Muscle of back (tissue), 11 donors: ENCODE measurements around the gene PCDH19. TPM values are rescaled to one million over a fixed set of nuclear protein-coding genes. Genes with fewer than 3 reads are reported as not detected.

ENCODE experiments used
- DNase-seq, 3 donors: peaks; one replicate each; pipeline versions ENCODE4 v3.0.0 to v3.0.0-alpha.2; 2013
- polyA plus RNA-seq, 10 donors: library from polyadenylated mRNA; unstranded; fragments of 120-200 nt; gene quantifications; one replicate each; pipeline ENCODE4 v1.2.1, GENCODE V29; 2013; ENCODE audit not compliant: insufficient read length in 10 of 10

Gene PCDH19
- polyA plus RNA-seq, 10 donors = 3.6 to 7.7 (median 4.8) TPM

DNA sequence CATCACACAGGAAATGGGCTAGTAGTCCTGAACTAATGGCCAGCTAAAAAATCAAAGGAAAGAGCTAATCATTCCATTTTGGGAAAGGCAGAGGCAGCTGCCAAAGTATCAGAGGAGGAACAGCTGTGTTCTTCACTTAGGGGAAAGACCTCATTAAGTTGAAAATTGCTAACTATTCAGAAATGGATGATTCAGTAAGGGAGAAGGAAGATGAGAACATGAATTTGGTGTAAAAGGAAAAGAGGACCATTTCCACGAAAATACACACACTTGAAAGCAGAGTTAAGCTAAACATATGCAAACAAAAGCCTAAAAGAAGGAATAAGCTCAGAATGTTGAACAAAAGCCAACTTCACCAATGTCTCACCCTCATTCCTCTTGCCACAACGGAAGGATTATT, 90.4 kb downstream of the PCDH19 start:
- no peak for DNase-seq

- DNase-seq = no peak
Measured at GRCh38 chrX:100316987-100317386, 93.1 kb downstream of the PCDH19 start.

DNA sequence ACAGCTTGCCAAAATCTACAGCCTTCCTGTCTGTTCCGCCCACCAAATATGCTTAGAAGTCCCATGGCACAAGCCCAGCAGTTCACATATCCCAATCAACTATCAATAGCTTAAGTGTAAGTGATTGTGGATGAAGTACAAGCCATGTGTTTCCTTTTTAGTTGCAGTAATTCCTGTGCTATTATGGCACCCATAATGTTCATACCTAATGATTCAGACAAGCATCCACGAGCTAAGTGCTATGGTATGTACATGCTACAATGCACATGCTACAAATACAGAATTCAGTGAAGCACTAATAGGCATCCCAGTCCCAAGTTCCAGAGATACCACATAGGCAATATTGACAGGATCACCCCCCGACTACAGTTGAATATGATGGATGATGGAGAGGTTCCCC, 94.5 kb downstream of the PCDH19 start:
- no peak for DNase-seq

- no peak for DNase-seq
Measured at GRCh38 chrX:100299559-100299958, 110.5 kb downstream of the PCDH19 start.

DNA sequence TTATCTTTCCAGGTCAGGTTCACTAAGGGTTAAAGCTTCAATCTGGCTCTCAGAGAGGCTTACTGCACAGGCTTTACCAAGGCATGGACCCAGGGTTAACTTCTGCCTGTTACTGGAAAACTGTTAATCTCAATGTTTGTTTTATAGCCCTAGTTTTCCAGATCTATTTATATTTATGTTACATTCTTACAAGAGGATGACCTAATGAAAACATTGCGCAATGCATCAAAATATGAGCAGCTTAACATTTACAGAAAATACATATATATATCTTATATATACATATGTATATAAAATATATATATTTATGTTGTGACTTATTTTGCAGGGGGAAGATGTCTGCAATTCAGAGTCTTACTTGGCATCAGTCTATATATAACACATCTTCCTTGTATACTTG, 112.3 kb downstream of the PCDH19 start:
- DNase-seq = no peak

GRCh38 chrX:100296183-100296753, 113.8 kb downstream of the PCDH19 start:
- no peak for DNase-seq

DNA sequence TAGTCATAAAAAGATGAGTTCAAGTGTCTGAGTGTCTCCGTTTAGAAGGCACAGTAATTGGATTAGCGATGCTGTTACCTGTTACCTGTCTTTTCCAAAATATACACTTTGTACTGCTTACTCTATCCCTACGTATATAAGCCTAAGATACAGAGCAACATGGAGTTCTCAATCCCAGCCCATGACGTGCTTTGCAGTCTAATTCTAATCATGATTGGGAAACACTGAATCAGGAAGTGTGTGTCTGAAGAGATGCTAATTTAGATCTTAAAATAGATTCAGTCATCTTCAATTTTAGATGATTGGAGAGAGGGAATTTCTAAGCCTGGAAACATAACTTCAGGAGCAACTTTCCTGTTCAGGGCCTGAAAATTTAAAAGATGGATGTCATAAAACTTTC, 115.1 kb downstream of the PCDH19 start:
- no peak for DNase-seq

DNA sequence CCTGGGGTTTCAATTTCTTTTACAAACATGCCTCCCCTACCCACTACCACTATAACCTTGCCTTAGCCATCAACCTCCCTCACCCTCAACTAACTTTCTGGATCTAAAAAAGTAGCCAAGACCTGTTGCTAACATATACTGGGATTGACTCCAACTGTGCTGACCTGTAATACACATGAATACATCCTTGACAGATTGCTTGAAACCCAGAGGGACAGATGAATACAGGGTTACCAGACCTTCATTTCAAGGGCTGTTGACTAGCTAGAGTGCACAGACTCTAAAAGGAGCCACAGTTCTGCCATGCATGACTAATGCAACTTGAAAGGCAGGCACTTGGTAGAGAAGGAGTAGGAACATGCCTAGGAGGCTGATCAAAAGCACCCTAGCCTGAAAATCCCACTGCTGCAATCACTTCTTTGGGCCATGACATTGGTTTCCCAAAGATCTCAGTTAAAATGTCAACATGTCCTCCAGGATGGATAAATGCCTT, 121.0 kb downstream of the PCDH19 start:
- DNase-seq = no peak

- no peak for DNase-seq
Measured at GRCh38 chrX:100277231-100277630, 132.8 kb downstream of the PCDH19 start.

- no peak for DNase-seq
Measured at GRCh38 chrX:100274916-100275315, 135.2 kb downstream of the PCDH19 start.

GRCh38 chrX:100265179-100265578, 144.9 kb downstream of the PCDH19 start:
- no peak for DNase-seq

GRCh38 chrX:100264200-100264599, 145.9 kb downstream of the PCDH19 start:
- DNase-seq = no peak

- DNase-seq = no peak
Measured at GRCh38 chrX:100263650-100264049, 146.4 kb downstream of the PCDH19 start.

- no peak for DNase-seq
Measured at GRCh38 chrX:100248885-100249493, 161.1 kb downstream of the PCDH19 start.

- DNase-seq = no peak
Measured at GRCh38 chrX:100247826-100248225, 162.2 kb downstream of the PCDH19 start.

- DNase-seq = peak in 2 of 3 donors; percentile 11 to 18
Measured at GRCh38 chrX:100244681-100245080, 165.4 kb downstream of the PCDH19 start.

Other genes with a start within 250 kb of the PCDH19 start
- gene TNMD, start 174.7 kb upstream of the PCDH19 start, polyA plus RNA-seq = 100 to 1,000 TPM in 7 of 10 donors, 10 to 100 TPM in 3; 40.6 to 427 (median 249) TPM
- 10 to 100 TPM; 25.3 to 40.7 (median 29.9) TPM for gene TSPAN6, start 226.5 kb upstream of the PCDH19 start, polyA plus RNA-seq
- gene SRPX2, start 233.9 kb upstream of the PCDH19 start, polyA plus RNA-seq = 10 to 100 TPM; 21.0 to 39.9 (median 35.4) TPM